GM23338 (cell line): ENCODE results near the gene CMBL. TPM values are rescaled to one million over a fixed set of nuclear protein-coding genes. Genes with fewer than 3 reads are reported as not detected.

Source experiments
- ATAC-seq: fragments of 200-7000 bp; cut with Tn5 transposase; 3 replicates; pipeline ENCODE4 v1.9.1; 2020
- DNase-seq: peaks from one replicate; pipeline ENCODE4 v3.0.0-alpha.2; 2015; ENCODE audit warnings: low spot score
- H2AFZ ChIP-seq: fragments of 200-600 bp; sonication (generic); 2 replicates; pipeline ENCODE4 v1.8.0; 2016; ENCODE audit warnings: antibody characterized with exemption, mild to moderate bottlenecking, moderate library complexity
- H3F3A ChIP-seq: fragments of 200-600 bp; sonication (generic); replicated peaks from 2 replicates; pipeline ENCODE4 v1.8.0; 2017; ENCODE audit warnings: antibody characterized with exemption, mixed run types, low read depth
- H3K27ac ChIP-seq: fragments of 200-600 bp; sonication (generic); 2 replicates; pipeline ENCODE4 v1.6.1; 2016; ENCODE audit warnings: low read depth
- H3K27me3 ChIP-seq: fragments of 200-600 bp; sonication (generic); 2 replicates; pipeline ENCODE4 v1.8.0; 2016; ENCODE audit warnings: mild to moderate bottlenecking, mixed run types, moderate library complexity; ENCODE audit not compliant: insufficient read depth
- H3K36me3 ChIP-seq: fragments of 200-600 bp; sonication (generic); 2 replicates; pipeline ENCODE4 v1.8.0; 2016; ENCODE audit warnings: mild to moderate bottlenecking; ENCODE audit not compliant: insufficient read depth
- H3K4me1 ChIP-seq: fragments of 200-600 bp; sonication (generic); 2 replicates; pipeline ENCODE4 v1.8.0; 2016; ENCODE audit warnings: mild to moderate bottlenecking, moderate library complexity; ENCODE audit not compliant: insufficient read depth
- H3K4me2 ChIP-seq: fragments of 200-600 bp; sonication (generic); 2 replicates; pipeline ENCODE4 v1.7.1; 2017; ENCODE audit warnings: mixed run types
- H3K4me3 ChIP-seq: fragments of 200-600 bp; sonication (generic); 2 replicates; pipeline ENCODE4 v1.6.1; 2016; ENCODE audit warnings: mixed run types
- H3K79me2 ChIP-seq: fragments of 200-600 bp; sonication (generic); replicated peaks from 2 replicates; pipeline ENCODE4 v1.8.0; 2017; ENCODE audit warnings: mild to moderate bottlenecking; ENCODE audit not compliant: insufficient read depth
- H3K9me2 ChIP-seq: fragments of 200-600 bp; sonication (generic); 2 replicates; pipeline ENCODE4 v1.8.0; 2017; ENCODE audit not compliant: insufficient read depth
- H4K20me1 ChIP-seq: fragments of 200-600 bp; sonication (generic); replicated peaks from 2 replicates; pipeline ENCODE4 v1.8.0; 2017; ENCODE audit warnings: mild to moderate bottlenecking; ENCODE audit not compliant: insufficient read depth
- H3K27ac Mint-ChIP-seq: 2 replicates; pipeline ENCODE4 v1.8.0; 2020; ENCODE audit warnings: inconsistent platforms, mild to moderate bottlenecking, moderate library complexity, mixed read lengths
- H3K27me3 Mint-ChIP-seq: 3 replicates; pipeline ENCODE4 v1.8.0; 2022; ENCODE audit warnings: low read depth, mild to moderate bottlenecking, moderate library complexity, mixed read lengths, inconsistent platforms; ENCODE audit not compliant: insufficient read depth, poor library complexity
- H3K36me3 Mint-ChIP-seq: 3 replicates; pipeline ENCODE4 v1.8.0; 2021; ENCODE audit warnings: low read depth, mild to moderate bottlenecking, inconsistent platforms, moderate library complexity, mixed read lengths
- H3K4me1 Mint-ChIP-seq: 3 replicates; pipeline ENCODE4 v1.8.0; 2020; ENCODE audit warnings: mild to moderate bottlenecking, inconsistent platforms, mixed read lengths
- H3K4me3 Mint-ChIP-seq: 3 replicates; pipeline ENCODE4 v1.8.0; 2021; ENCODE audit warnings: moderate library complexity, mild to moderate bottlenecking, inconsistent platforms, mixed read lengths
- H3K9me3 Mint-ChIP-seq: 3 replicates; pipeline ENCODE4 v1.8.0; 2020; ENCODE audit warnings: moderate library complexity, mild to moderate bottlenecking, inconsistent platforms, mixed read lengths
- ETS1 ChIP-seq: IDR thresholded peaks from 2 replicates; pipeline ENCODE4 v1.6.1; 2016; ENCODE audit warnings: antibody characterized with exemption
- EZH2phosphoT487 ChIP-seq: fragments of 200-600 bp; sonication (generic); IDR thresholded peaks from one replicate; pipeline ENCODE4 v1.8.1; 2018; ENCODE audit warnings: antibody characterized with exemption; ENCODE audit not compliant: unreplicated experiment
- JUNB ChIP-seq: IDR thresholded peaks from one replicate; pipeline ENCODE4 v1.6.1; 2016; ENCODE audit warnings: antibody characterized with exemption; ENCODE audit not compliant: unreplicated experiment
- NANOG ChIP-seq: IDR thresholded peaks from 2 replicates; pipeline ENCODE4 v1.6.1; 2016; ENCODE audit warnings: antibody characterized with exemption, borderline replicate concordance
- POLR2AphosphoS5 ChIP-seq: IDR thresholded peaks from 2 replicates; pipeline ENCODE4 v1.6.1; 2016; ENCODE audit warnings: antibody characterized with exemption, low read depth
- REST ChIP-seq: IDR thresholded peaks from one replicate; pipeline ENCODE4 v1.6.1; 2018; ENCODE audit warnings: antibody characterized with exemption; ENCODE audit not compliant: unreplicated experiment
- STAT1 ChIP-seq: IDR thresholded peaks from one replicate; pipeline ENCODE4 v1.6.1; 2016; ENCODE audit warnings: antibody characterized with exemption; ENCODE audit not compliant: unreplicated experiment
- polyA plus RNA-seq: library from polyadenylated mRNA; unstranded; fragments of >200 nt; fragmentation: Nextera tagmentation; extraction: Ambion mirVana; gene quantifications from 2 replicates; pipeline ENCODE4 v1.2.1, GENCODE V29; 2016
- total RNA-seq: library from RNA; depleted of rRNA; stranded (reverse); fragments of >200 nt; shearing (Covaris generic); gene quantifications from 2 replicates; pipeline ENCODE4 v1.2.3, GENCODE V29; 2014
- TF ChIP-seq, protein P1 (sequence below), 2 experiments: fragments of 200-600 bp in 1 of 2; sonication (generic) in 1 of 2; conservative IDR thresholded peaks; 2 replicates each; pipeline versions ENCODE4 v1.5.1 to v1.6.1; 2016 to 2017; ENCODE audit warnings: antibody characterized with exemption in 2 of 2, low read depth in 2 of 2, mild to moderate bottlenecking in 2 of 2, moderate library complexity in 1 of 2

The CMBL gene
- total and polyA plus RNA-seq, 2 experiments from 2014 or later = 13.2 to 24.1 TPM

- H3K4me2 ChIP-seq = peak overlapping the region; percentile 32; the same call in 1 of the 2 replicates
- peaks cover 8% of the 10 kb centered on the region for H3K27me3 ChIP-seq
- peaks cover 15% of the 10 kb centered on the region for H3K4me1 ChIP-seq
- Mint-ChIP-seq H3K4me3 (no peak overlapping the region; the same call in 2 of the 3 replicates), H3K4me1 (peaks cover 20% of the 10 kb centered on the region), H3K27ac (no peak overlapping the region), H3K9me3 (peaks cover under 1% of the 10 kb centered on the region; the same call in 2 of the 3 replicates), H3K36me3 (peaks cover 12% of the 10 kb centered on the region), H3K27me3 (peaks cover 12% of the 10 kb centered on the region)
- no peak overlapping the region for H3K4me3 ChIP-seq
- no peak for DNase-seq
- no peaks in the 10 kb centered on the region; the same call in 1 of the 2 replicates for H3K36me3 ChIP-seq
- no peak overlapping the region for H3K27ac ChIP-seq
- no peaks in the 10 kb centered on the region for H3K9me2 ChIP-seq
- peaks cover 13% of the 10 kb centered on the region for H3K79me2 ChIP-seq
- ATAC-seq = no peak
- H3F3A ChIP-seq = no peaks in the 10 kb centered on the region; the same call in 1 of the 2 replicates
- H4K20me1 ChIP-seq = peaks cover 6% of the 10 kb centered on the region; the same call in 1 of the 2 replicates
- no peak overlapping the region for H2AFZ ChIP-seq
- TF ChIP-seq ETS1 (no peak), REST (no peak), STAT1 (no peak), JUNB (no peak), EZH2phosphoT487 (no peak), NANOG (no peak), POLR2AphosphoS5 (no peak)
- TF ChIP-seq, protein P1, sequence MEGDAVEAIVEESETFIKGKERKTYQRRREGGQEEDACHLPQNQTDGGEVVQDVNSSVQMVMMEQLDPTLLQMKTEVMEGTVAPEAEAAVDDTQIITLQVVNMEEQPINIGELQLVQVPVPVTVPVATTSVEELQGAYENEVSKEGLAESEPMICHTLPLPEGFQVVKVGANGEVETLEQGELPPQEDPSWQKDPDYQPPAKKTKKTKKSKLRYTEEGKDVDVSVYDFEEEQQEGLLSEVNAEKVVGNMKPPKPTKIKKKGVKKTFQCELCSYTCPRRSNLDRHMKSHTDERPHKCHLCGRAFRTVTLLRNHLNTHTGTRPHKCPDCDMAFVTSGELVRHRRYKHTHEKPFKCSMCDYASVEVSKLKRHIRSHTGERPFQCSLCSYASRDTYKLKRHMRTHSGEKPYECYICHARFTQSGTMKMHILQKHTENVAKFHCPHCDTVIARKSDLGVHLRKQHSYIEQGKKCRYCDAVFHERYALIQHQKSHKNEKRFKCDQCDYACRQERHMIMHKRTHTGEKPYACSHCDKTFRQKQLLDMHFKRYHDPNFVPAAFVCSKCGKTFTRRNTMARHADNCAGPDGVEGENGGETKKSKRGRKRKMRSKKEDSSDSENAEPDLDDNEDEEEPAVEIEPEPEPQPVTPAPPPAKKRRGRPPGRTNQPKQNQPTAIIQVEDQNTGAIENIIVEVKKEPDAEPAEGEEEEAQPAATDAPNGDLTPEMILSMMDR (conservative IDR thresholded peaks at IDR 0.05; ENCODE audit: low read depth in 2 of 2) = peak in 1 of 2 experiments; percentile 45; a peak in 2 of 4 replicates
These were observed 2.8 kb downstream of the CMBL start for GRCh38 chr5:10304932-10305331.

- H2AFZ ChIP-seq = no peak overlapping the region
These were observed 4.0 kb downstream of the CMBL start for GRCh38 chr5:10303699-10304170.

More at GRCh38 chr5:10303699-10304170, 4.0 kb downstream of the CMBL start:
- no peaks in the 10 kb centered on the region for H3K9me2 ChIP-seq
- peaks cover 8% of the 10 kb centered on the region for H3K27me3 ChIP-seq
- H3K27ac ChIP-seq = no peak overlapping the region
- H3K36me3 ChIP-seq = no peaks in the 10 kb centered on the region; the same call in 1 of the 2 replicates
- TF ChIP-seq JUNB = no peak
- TF ChIP-seq POLR2AphosphoS5 = no peak
- TF ChIP-seq, protein P1 (conservative IDR thresholded peaks at IDR 0.05; ENCODE audit: low read depth in 2 of 2) = no peak
- peaks cover 13% of the 10 kb centered on the region for H3K79me2 ChIP-seq
- Mint-ChIP-seq H3K27ac (no peak overlapping the region), H3K27me3 (peaks cover 7% of the 10 kb centered on the region), H3K4me1 (peaks cover 20% of the 10 kb centered on the region), H3K9me3 (peaks cover 5% of the 10 kb centered on the region), H3K4me3 (no peak overlapping the region), H3K36me3 (peaks cover 21% of the 10 kb centered on the region)
- H3K4me3 ChIP-seq = no peak overlapping the region
- ATAC-seq (no peak), DNase-seq (no peak)
- H4K20me1 ChIP-seq = peaks cover 6% of the 10 kb centered on the region; the same call in 1 of the 2 replicates
- H3F3A ChIP-seq = no peaks in the 10 kb centered on the region; the same call in 1 of the 2 replicates
- H3K4me2 ChIP-seq = no peak overlapping the region
- peaks cover 15% of the 10 kb centered on the region for H3K4me1 ChIP-seq
